GM19035 (cell line): ENCODE measurements around the gene INTU.
"Not testable (repeated sequence)": the region's sequence is repeated elsewhere in the genome, so short reads cannot be mapped to it uniquely, and the experiment has no call there.

ENCODE experiments used
- ATAC-seq: cut with Tn5 transposase; IDR thresholded peaks from one replicate; pipeline ENCODE4 v1.9.1; 2021; ENCODE audit not compliant: unreplicated experiment

Gene INTU

DNA sequence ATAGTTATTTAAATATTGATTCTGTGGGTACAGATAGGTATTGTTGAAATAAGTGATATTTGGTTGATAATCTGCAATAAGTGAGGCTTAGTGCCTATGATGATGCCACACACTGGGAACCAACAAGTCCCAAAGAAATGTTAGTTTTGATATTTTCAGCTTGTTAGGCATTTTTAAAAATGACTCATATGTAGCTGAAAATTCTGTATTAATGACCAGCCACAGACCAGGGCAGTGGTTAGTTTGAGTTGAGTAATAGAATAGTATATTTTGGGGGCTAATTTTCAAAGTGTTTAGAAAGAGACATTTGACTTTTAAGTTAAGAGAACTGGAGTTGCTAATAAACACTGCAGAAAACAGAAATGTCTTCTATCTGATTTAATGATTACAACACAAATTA is 9.4 kb downstream of the INTU start:
- no peak for ATAC-seq

DNA sequence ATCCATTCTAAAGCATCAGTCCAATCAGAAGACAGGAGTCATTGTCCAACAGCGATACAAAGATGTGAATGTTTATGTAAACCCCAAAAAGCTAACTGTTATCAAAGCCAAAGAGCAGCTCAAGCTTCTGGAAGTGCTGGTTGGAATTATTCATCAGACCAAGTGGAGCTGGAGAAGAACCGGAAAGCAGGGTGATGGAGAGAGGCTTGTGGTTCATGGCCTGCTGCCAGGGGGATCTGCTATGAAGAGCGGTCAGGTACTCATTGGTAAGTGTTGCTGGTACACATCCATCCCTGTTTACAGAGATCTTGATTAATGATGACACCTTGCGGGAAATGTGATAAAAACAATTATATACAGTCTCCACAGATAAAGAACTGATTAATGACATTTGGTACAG is 11.0 kb downstream of the INTU start:
- no peak for ATAC-seq

DNA sequence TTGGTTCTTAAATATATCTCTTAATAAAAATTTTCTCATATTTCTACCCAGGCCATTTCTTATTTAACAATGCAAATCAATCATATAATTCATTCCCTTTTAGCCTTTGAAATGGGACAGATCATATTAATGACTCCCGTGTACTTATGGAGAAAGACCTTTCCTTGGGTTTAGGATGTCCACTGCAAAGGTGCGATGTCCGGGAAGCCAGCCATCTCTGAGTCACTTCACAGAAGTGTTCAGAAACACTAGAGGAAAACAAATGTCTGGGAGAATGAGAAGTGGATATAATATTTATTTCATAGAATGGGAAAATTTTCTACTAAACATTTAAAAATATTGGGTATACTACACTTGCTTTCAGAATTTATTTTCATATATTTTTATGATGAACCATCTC is 15.3 kb downstream of the INTU start:
- no peak for ATAC-seq

DNA sequence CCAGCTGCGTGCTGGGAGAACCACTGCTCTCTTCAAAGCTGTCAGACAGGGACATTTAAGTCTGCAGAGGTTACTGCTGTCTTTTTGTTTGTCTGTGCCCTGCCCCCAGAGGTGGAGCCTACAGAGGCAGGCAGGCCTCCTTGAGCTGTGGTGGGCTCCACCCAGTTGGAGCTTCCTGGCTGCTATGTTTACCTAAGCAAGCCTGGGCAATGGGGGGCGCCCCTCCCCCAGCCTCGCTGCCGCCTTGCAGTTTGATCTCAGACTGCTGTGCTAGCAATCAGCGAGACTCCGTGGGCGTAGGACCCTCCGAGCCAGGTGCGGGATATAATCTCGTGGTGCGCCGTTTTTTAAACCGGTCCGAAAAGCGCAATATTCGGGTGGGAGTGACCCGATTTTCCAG is 22.8 kb downstream of the INTU start:
- ATAC-seq: not testable (repeated sequence)

- no peak for ATAC-seq
Measured at GRCh38 chr4:127656047-127656680, 23.4 kb downstream of the INTU start.

DNA sequence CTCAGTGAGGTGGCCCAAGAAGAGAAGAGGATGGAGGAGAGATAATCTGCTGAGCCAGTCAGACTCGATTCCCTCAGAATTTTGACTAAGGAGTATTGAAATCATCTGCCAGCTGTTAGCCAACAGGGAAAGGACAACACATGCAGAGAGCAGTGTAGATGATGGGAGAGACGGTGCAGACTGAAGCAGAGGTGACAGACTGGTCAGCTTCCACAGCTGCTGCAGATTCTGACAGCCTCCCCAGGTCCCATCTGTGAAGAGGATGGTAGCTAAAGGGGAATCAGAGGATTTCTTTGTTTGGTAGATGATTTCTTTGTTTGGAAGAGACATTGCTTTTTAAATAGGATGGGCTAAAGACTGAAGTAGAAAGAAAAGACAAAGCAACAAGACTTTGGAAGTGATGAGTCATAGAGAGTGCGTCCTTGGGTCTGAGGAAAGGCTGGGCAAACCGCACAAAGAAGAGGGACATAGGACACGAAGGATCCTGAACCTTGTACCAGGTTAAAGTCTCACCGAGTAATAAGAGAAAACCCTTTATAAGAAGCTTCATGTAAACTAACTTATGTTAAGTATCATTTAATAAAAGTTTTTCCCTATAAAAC is 27.6 kb downstream of the INTU start:
- ATAC-seq: no peak

DNA sequence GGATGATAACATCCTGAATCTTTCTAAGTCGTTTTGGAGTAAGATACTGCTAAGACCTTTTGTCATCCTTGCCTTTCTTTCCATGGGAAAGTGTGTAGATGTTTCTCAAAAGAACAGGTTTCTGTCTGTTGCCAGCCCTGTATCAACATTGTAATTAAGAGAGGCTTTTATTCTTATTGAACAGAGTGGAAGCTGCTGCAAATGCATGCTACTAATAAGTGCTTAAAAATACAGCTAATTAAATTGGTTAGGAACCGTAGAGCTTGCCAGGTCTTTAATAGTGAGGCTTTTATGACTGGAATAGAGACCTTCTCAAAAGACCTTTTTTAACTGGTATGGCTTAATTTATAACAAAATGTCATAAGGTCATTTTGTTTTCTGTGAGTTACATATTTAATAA is 34.4 kb downstream of the INTU start:
- no peak for ATAC-seq

GRCh38 chr4:127667772-127668171 is 35.0 kb downstream of the INTU start:
- no peak for ATAC-seq

- no peak for ATAC-seq
Measured at GRCh38 chr4:127668770-127669169, 36.0 kb downstream of the INTU start.

DNA sequence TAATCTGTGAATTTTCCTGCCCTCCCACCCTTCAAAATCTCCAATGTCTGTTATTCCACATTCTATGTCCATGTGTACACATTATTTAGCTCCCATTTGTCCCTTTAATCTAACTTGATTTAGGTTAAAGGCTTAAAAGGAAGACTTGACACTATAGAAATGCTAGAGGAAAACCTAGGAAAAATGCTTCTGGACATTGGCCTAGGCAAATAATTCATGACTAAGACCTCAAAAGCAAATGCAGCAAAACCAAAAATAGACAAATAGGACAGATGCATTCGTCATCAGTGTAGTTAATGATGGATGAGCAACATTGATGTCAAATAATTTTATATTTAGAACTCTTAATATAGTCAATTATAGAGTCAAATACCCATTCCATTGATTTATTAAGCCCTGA is 36.9 kb downstream of the INTU start:
- ATAC-seq: no peak

DNA sequence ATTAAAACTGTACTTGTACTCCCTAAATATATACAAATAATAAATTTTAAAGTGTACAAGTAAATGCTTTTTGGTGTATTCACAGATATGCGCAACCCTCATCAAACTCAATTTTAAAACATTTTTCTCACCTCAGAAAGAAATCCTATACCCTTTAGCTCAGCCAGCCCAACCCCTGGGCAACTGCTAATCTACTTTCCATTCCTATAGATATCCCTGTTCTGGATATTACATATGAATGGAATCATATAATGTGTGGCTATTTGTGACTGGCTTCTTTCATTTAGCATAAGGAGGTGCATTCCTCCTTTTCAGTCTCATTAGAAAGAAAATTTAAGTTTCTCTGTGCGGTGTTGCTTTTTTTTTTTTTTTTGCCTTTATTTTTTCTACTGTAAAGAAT is 39.4 kb downstream of the INTU start:
- no peak for ATAC-seq

DNA sequence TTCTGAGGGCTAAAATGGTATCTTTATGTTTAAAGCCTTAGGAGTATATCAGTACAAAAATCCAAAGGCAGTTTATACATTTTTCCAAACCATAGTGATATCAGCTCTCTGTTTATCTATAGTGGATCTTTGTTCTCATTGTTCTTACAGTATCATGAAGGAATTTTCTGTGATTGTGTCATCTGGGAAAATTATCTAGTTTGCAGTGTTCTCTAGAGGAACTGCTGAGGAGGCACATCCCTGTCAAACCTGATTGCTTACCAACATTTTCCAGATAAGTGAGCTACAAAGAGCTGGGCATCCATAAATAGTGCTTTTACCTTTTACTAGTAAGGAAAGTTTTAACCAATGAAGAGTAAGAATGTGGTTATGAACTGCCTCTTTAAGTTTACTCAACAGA is 52.5 kb downstream of the INTU start:
- no peak for ATAC-seq

- no peak for ATAC-seq
Measured at GRCh38 chr4:127686658-127687057, 53.9 kb downstream of the INTU start.

DNA sequence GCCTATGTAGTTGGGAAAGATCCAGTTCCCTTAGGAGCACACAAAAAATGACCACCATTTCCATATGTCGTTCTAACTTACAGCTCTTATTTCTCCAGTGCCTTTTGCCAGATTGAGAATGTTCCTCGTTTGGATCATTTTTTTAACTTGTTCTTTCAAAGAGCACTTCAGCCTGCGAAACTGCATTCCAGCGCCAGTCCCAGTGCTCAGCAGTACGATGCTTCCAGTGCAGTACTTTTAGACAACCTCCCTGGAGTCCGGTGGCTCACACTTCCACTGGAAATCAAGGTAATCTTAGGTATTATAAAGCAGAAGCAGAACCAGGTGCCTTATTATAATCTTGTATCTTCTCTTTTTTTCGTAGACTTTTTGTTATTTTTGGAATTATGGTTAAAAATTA is 54.8 kb downstream of the INTU start:
- ATAC-seq: no peak

GRCh38 chr4:127698789-127699200 is 66.0 kb downstream of the INTU start:
- ATAC-seq: peak; percentile 100

DNA sequence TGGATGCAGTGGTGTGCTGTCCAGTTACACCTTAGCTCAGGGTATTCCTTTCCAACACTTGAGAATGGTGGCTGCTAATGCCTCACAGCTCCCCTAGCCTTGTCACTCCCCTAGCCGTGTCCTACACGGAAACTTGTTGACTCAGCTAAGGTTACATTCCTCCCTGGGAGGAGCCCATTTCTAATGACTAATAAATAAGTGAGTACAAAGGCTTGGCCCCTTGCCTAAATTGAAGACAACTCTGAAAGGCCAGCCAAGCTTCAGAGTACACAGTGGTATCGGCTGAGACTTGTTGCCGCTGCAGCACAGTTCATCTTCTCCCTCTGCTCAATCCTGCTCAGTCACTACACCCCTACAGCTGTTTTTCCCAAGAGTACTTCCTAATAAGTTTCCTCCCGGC is 76.2 kb downstream of the INTU start:
- no peak for ATAC-seq

- no peak for ATAC-seq
Measured at GRCh38 chr4:127709456-127709855, 76.7 kb downstream of the INTU start.

DNA sequence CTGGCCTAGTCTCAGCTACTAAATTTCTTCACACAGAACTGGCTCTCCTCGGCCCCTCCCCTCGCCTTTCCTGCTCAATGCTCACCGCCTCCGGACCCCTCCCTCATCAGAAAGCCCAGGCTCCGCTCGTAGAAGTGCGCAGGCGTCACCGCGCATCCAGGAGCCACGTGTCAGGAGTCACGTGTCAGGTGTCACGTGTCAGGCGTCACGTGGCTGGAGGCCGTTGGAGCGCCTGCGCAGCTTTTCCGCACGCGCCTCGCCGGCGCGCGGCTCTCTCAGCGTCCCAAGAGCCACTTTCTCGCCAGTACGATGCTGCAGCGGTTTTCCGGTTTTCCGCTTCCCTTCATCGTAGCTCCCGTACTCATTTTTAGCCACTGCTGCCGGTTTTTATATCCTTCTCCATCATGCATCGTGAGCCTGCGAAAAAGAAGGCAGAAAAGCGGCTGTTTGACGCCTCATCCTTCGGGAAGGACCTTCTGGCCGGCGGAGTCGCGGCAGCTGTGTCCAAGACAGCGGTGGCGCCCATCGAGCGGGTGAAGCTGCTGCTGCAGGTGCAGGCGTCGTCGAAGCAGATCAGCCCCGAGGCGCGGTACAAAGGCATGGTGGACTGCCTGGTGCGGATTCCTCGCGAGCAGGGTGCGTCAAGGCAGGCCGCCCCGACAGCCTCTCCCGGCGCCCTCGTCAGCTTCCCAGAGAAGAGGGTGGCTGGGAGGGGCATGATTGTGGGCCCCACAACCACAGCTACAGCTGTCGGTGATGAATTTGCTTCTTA is 97.6 kb downstream of the INTU start, which contains the start of gene SLC25A31:
TSS of gene SLC25A31 (plus strand) at position 259 of the 772 bp plus-strand sequence. CDS start at position 405, 146 bp downstream.
- no peak for ATAC-seq

DNA sequence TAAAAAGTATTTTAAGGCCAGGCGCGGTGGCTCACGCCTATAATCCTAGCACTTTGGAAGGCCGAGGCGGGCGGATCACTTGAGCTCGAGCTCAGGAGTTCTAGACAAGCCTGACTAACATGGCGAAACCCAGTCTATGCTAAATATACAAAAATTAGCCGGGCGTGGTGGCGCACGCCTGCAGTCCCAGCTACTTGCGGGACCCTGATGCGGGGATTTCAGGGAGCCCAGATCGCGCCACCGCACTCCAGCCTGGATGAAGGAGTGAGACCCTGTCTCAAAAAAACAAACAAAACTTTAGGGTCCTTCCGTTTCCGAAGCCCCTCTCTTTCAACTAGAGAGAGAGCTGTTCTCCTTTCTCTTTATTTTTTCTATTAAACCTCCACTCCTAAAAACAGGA is 98.6 kb downstream of the INTU start:
- ATAC-seq: no peak

DNA sequence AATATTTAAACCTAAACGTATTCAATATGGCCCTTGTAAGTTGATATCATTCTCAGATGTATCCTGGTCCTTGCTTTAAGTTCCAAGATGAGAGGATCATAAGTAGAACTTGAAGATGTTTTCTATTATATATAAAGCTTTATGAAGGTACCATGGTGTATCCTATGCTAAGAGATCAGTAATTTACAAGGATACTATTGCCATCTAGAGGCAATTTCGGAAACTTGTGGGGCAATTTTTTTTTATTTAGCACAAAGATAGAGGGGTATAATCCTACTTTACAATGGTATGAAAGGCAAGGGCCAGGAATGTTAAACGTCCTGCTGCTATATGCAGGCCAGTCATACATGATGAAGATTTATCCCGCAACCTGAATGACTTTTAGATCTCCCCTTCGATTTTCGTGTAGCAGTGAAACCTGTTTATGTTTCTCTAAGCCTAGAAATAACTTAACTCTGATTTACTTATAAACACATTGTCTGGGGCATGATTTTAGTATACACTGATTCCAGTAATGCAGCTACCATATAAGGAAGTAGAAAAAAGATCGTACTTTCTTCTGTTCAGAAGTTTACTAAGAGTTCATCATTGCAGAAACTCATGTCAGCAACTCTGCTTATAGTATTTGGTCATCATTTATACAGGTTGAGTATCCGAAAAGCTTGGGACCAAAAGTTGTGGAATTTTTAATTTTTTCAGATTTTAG is 100.0 kb downstream of the INTU start:
- ATAC-seq: peak; percentile 69

- no peak for ATAC-seq
Measured at GRCh38 chr4:127734976-127735375, 102.2 kb downstream of the INTU start.

DNA sequence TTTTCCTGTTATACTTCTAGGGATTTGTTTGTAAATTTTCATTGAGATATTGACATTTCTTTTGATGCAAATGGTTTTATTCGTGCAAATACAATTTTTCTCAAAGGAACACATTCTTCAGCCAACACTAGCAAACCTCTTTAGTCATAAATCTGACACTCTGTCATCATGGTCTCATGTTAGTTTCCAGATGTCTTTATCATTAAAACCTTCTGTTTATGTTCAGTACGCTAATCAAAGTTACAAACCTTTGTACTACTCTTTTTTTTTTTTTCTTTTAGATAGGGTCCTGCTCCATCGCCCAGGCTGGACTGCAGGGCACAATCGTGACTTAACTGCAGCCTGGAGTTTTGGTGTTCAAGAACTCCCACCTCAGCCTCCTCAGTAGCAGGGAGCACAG is 104.5 kb downstream of the INTU start:
- ATAC-seq: no peak
